Measurements from ENCODE around the gene HTR7. TPM values are rescaled to one million over a fixed set of nuclear protein-coding genes. Genes with fewer than 3 reads are reported as not detected.

The HTR7 gene
- total RNA-seq, 1 donor from 2014 or later: 0.06 TPM

- TF ChIP-seq, protein P1, sequence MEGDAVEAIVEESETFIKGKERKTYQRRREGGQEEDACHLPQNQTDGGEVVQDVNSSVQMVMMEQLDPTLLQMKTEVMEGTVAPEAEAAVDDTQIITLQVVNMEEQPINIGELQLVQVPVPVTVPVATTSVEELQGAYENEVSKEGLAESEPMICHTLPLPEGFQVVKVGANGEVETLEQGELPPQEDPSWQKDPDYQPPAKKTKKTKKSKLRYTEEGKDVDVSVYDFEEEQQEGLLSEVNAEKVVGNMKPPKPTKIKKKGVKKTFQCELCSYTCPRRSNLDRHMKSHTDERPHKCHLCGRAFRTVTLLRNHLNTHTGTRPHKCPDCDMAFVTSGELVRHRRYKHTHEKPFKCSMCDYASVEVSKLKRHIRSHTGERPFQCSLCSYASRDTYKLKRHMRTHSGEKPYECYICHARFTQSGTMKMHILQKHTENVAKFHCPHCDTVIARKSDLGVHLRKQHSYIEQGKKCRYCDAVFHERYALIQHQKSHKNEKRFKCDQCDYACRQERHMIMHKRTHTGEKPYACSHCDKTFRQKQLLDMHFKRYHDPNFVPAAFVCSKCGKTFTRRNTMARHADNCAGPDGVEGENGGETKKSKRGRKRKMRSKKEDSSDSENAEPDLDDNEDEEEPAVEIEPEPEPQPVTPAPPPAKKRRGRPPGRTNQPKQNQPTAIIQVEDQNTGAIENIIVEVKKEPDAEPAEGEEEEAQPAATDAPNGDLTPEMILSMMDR (conservative IDR thresholded peaks at IDR 0.05; ENCODE audit: low read depth, low read length): no peak
- no peak overlapping the region for H3K4me3 ChIP-seq (ENCODE audit: low read depth, low read length)
- DNase-seq (ENCODE audit: low read depth): no peak
Measured at GRCh38 chr10:90859321-90859751, 1.5 kb upstream of the HTR7 start.

GRCh38 chr10:90858461-90858968 lies 676 bp upstream of the HTR7 start:
- TF ChIP-seq, protein P1 (conservative IDR thresholded peaks at IDR 0.05; ENCODE audit: low read depth, low read length): no peak
- DNase-seq (ENCODE audit: low read depth): no peak
- H3K4me3 ChIP-seq (ENCODE audit: low read depth, low read length): peak overlapping the region; percentile 52

DNA sequence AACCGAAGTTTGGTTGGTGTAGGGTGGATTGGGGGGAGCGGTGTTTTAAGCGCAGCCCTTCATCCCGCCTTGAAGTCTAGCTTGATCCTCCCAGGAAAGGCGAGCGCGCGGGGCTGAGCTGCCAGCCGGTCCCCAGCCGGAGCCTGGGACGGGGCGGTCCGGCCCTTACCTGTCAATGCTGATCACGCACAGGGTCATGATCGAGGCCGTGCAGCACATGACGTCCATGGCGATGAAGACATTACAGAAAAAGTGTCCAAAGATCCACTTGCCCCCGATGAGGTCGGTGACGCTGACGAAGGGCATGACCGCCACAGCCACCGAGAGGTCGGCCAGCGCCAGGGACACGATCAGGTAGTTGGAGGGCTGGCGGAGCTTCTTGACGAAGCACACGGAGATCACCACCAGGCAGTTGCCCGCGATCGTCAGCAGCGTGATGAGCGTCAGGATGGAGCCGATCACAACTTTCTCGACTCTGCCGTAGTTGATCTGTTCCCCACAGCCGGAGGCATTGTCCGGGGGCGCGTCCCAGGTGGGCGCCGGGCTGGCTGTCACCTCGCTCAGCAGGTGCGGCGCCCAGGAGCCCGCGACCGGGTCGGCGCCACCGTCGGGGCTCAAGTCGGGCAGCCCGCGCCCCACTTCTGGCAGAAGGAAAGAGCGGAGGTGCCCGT lies 740 bp downstream of the HTR7 start:
- no peak for DNase-seq (ENCODE audit: low read depth)
- TF ChIP-seq, protein P1 (conservative IDR thresholded peaks at IDR 0.05; ENCODE audit: low read depth, low read length): no peak
- peak overlapping the region; percentile 56 for H3K4me3 ChIP-seq (ENCODE audit: low read depth, low read length)

- TF ChIP-seq, protein P1 (conservative IDR thresholded peaks at IDR 0.05; ENCODE audit: low read depth, low read length): no peak
- no peak for DNase-seq (ENCODE audit: low read depth)
- no peak overlapping the region for H3K4me3 ChIP-seq (ENCODE audit: low read depth, low read length)
Measured at GRCh38 chr10:90856261-90856660, 1.6 kb downstream of the HTR7 start.

DNA sequence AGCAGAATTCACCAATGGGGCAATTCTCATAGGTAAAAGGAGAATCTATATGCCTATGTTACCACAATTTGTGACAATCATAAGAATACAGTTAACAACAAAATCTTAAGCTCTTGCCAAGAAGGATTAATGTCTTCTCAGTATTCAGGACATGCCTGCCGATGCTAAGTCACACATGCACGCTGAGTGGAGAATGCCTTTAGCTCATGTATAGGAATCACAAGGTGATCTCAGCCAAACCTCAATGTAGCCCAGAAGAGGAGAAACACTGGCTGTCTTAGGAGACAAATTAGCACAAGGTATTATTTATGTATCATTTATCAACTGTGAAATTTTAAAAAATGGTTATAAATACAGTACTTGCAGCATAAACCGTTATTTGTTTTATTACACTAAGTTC lies 2.7 kb downstream of the HTR7 start:
- no peak for DNase-seq (ENCODE audit: low read depth)
- H3K4me3 ChIP-seq (ENCODE audit: low read depth, low read length): no peak overlapping the region
- TF ChIP-seq, protein P1 (conservative IDR thresholded peaks at IDR 0.05; ENCODE audit: low read depth, low read length): no peak

- TF ChIP-seq, protein P1 (conservative IDR thresholded peaks at IDR 0.05; ENCODE audit: low read depth, low read length): no peak
- no peak overlapping the region for H3K4me3 ChIP-seq (ENCODE audit: low read depth, low read length)
- no peak for DNase-seq (ENCODE audit: low read depth)
Measured at GRCh38 chr10:90849956-90850749, 7.7 kb downstream of the HTR7 start.

Data from epithelial cell of proximal tubule (primary cell).